ENCODE measurements around the gene CHKB. TPM values are rescaled to one million over a fixed set of nuclear protein-coding genes. Genes with fewer than 3 reads are reported as not detected.
"Not testable (repeated sequence)": the region's sequence is repeated elsewhere in the genome, so short reads cannot be mapped to it uniquely, and the experiment has no call there.

CHKB gene
- 42.7 and 47.0 TPM in 2 replicates for total RNA-seq
- 41.8 TPM for polyA plus RNA-seq (2012)

- peak; percentile 99 for DNase-seq (ENCODE audit: low read depth)
These were observed at the start of gene CHKB for GRCh38 chr22:50582493-50583293. TSS of gene CHKB (minus strand) at chr22:50582849. CDS start at chr22:50582781, 68 bp downstream.

- peak; percentile 14 for DNase-seq (ENCODE audit: low read depth)
These were observed 47.7 kb upstream of the CHKB start for GRCh38 chr22:50630376-50630775.

- no peak for DNase-seq (ENCODE audit: low read depth)
These were observed 46.0 kb upstream of the CHKB start for GRCh38 chr22:50628543-50629134.

GRCh38 chr22:50627642-50628542 is 45.2 kb upstream of the CHKB start, which contains the start of gene ARSA:
TSS of gene ARSA (minus strand) at chr22:50628152. CDS start at chr22:50627779, 373 bp downstream.
- peak; percentile 83 for DNase-seq (ENCODE audit: low read depth)

GRCh38 chr22:50626850-50627641 is 44.4 kb upstream of the CHKB start:
- no peak for DNase-seq (ENCODE audit: low read depth)

- no peak for DNase-seq (ENCODE audit: low read depth)
These were observed 43.7 kb upstream of the CHKB start for GRCh38 chr22:50626314-50626849.

GRCh38 chr22:50625568-50626313 is 43.1 kb upstream of the CHKB start:
- no peak for DNase-seq (ENCODE audit: low read depth)

- no peak for DNase-seq (ENCODE audit: low read depth)
These were observed 42.5 kb upstream of the CHKB start for GRCh38 chr22:50625131-50625567.

- no peak for DNase-seq (ENCODE audit: low read depth)
These were observed 41.9 kb upstream of the CHKB start for GRCh38 chr22:50624347-50625130.

- DNase-seq (ENCODE audit: low read depth), result no peak
These were observed 40.2 kb upstream of the CHKB start for GRCh38 chr22:50622723-50623327.

- DNase-seq (ENCODE audit: low read depth), result peak; percentile 10
These were observed 39.5 kb upstream of the CHKB start for GRCh38 chr22:50621948-50622722.

GRCh38 chr22:50621356-50621880 is 38.8 kb upstream of the CHKB start:
- peak; percentile 10 for DNase-seq (ENCODE audit: low read depth)

- DNase-seq (ENCODE audit: low read depth), result no peak
These were observed 38.1 kb upstream of the CHKB start for GRCh38 chr22:50620593-50621355.

GRCh38 chr22:50614296-50614695 is 31.6 kb upstream of the CHKB start:
- DNase-seq (ENCODE audit: low read depth), result not testable (repeated sequence)

GRCh38 chr22:50613291-50613981 is 30.8 kb upstream of the CHKB start:
- no peak for DNase-seq (ENCODE audit: low read depth)

Data from myocyte (in vitro differentiated cells).